Tibial artery (tissue), 4 donors: ENCODE results near the gene EEIG1.

Experiments used
- DNase-seq, 2 donors: peaks; one replicate each; pipeline ENCODE4 v3.0.0-alpha.2; 2019
- H3K27ac ChIP-seq, 2 donors: fragments of 200-600 bp; sonication (generic) in 1 of 2; 1 replicate in 1 of 2; 2 replicates in 1 of 2; pipeline ENCODE4 v1.5.1; 2018 to 2019; ENCODE audit warnings: mild to moderate bottlenecking in 1 of 2
- H3K27me3 ChIP-seq, 2 donors: fragments of 200-600 bp; sonication (generic) in 1 of 2; one replicate each; pipeline versions ENCODE4 v1.5.1 to v1.6.0; 2016 to 2019
- H3K36me3 ChIP-seq, 3 donors: fragments of 200-600 bp; sonication (generic) in 2 of 3; one replicate each; pipeline ENCODE4 v1.5.1; 2016 to 2019; ENCODE audit warnings: mild to moderate bottlenecking in 2 of 3
- H3K4me1 ChIP-seq, 4 donors: fragments of 200-600 bp; sonication (generic) in 2 of 4; 1 replicate in 3 of 4; 2 replicates in 1 of 4; pipeline ENCODE4 v1.5.1; 2016 to 2019
- H3K4me3 ChIP-seq, 2 donors: fragments of 200-600 bp; sonication (generic) in 1 of 2; 1 replicate in 1 of 2; 2 replicates in 1 of 2; pipeline ENCODE4 v1.5.1; 2018 to 2019; ENCODE audit warnings: mild to moderate bottlenecking in 2 of 2
- H3K9me3 ChIP-seq, 3 donors: fragments of 200-600 bp; sonication (generic) in 1 of 3; one replicate each; pipeline ENCODE4 v1.5.1; 2016 to 2019
- CTCF ChIP-seq, 2 experiments: fragments of 200-600 bp in 1 of 2; fragments of 450-650 bp in 1 of 2; IDR thresholded peaks; one replicate each; pipeline ENCODE4 v1.5.1; 2017 to 2019; ENCODE audit warnings: antibody characterized with exemption in 2 of 2, mild to moderate bottlenecking in 1 of 2, moderate library complexity in 1 of 2
- intact Hi-C: fragments of 100-400 bp; cut with DNase I; formaldehyde crosslinking; loops from one replicate; pipeline ENCODE4 v1.15.0; 2023; ENCODE audit warnings: low total_unique reads

Gene EEIG1

GRCh38 chr9:127955294-127956015 is 25.3 kb downstream of the EEIG1 start:
- H3K9me3 ChIP-seq = no peaks in the 10 kb centered on the region
- TF ChIP-seq CTCF (IDR thresholded peaks at IDR 0.05) = peak in 1 of 2 experiments; percentile 15
- H3K4me1 ChIP-seq = peaks cover 0 to 46% (median 10%) of the 10 kb centered on the region in 4 donors
- intact Hi-C loops = no loop called here
- no peak for DNase-seq
- H3K27me3 ChIP-seq = no peaks in the 10 kb centered on the region
- H3K36me3 ChIP-seq = no peaks in the 10 kb centered on the region
- H3K4me3 ChIP-seq = no peak overlapping the region
- H3K27ac ChIP-seq = no peak overlapping the region

GRCh38 chr9:127954831-127955293 is 25.9 kb downstream of the EEIG1 start:
- H3K4me3 ChIP-seq = no peak overlapping the region
- H3K27me3 ChIP-seq = no peaks in the 10 kb centered on the region
- no peak for DNase-seq
- H3K36me3 ChIP-seq = no peaks in the 10 kb centered on the region
- intact Hi-C loops = no loop called here
- no peak for TF ChIP-seq CTCF (IDR thresholded peaks at IDR 0.05)
- no peak overlapping the region for H3K27ac ChIP-seq
- H3K9me3 ChIP-seq = no peaks in the 10 kb centered on the region
- H3K4me1 ChIP-seq = peaks cover 0 to 46% (median 7%) of the 10 kb centered on the region in 4 donors

GRCh38 chr9:127953768-127954505 is 26.9 kb downstream of the EEIG1 start:
- TF ChIP-seq CTCF (IDR thresholded peaks at IDR 0.05) = no peak
- H3K36me3 ChIP-seq = no peaks in the 10 kb centered on the region
- intact Hi-C loops = no loop called here
- no peak overlapping the region for H3K27ac ChIP-seq
- peaks cover 0 to 45% (median 7%) of the 10 kb centered on the region in 4 donors for H3K4me1 ChIP-seq
- no peaks in the 10 kb centered on the region for H3K9me3 ChIP-seq
- no peak overlapping the region for H3K4me3 ChIP-seq
- H3K27me3 ChIP-seq = no peaks in the 10 kb centered on the region
- DNase-seq = no peak

- H3K9me3 ChIP-seq = no peaks in the 10 kb centered on the region
- H3K36me3 ChIP-seq = peaks cover 0 to 5% (median 0%) of the 10 kb centered on the region in 3 donors
- H3K4me3 ChIP-seq = no peak overlapping the region
- DNase-seq = no peak
- no peaks in the 10 kb centered on the region for H3K27me3 ChIP-seq
- H3K4me1 ChIP-seq = peaks cover 0 to 46% (median 7%) of the 10 kb centered on the region in 4 donors
- TF ChIP-seq CTCF (IDR thresholded peaks at IDR 0.05) = no peak
- intact Hi-C loops = no loop called here
- no peak overlapping the region for H3K27ac ChIP-seq
Observed at GRCh38 chr9:127953154-127953553, 27.6 kb downstream of the EEIG1 start.

- no peak overlapping the region for H3K4me3 ChIP-seq
- intact Hi-C loops = no loop called here
- no peak overlapping the region for H3K27ac ChIP-seq
- H3K36me3 ChIP-seq = peaks cover 0 to 17% (median 0%) of the 10 kb centered on the region in 3 donors
- no peak for TF ChIP-seq CTCF (IDR thresholded peaks at IDR 0.05)
- no peaks in the 10 kb centered on the region for H3K9me3 ChIP-seq
- H3K4me1 ChIP-seq = peaks cover 0 to 47% (median 7%) of the 10 kb centered on the region in 4 donors
- no peak for DNase-seq
- no peaks in the 10 kb centered on the region for H3K27me3 ChIP-seq
Observed at GRCh38 chr9:127950513-127951289, 30.1 kb downstream of the EEIG1 start.
